Right renal cortex interstitium (tissue), 3 donors: ENCODE measurements around the gene KCNN3. TPM values are rescaled to one million over a fixed set of nuclear protein-coding genes. Genes with fewer than 3 reads are reported as not detected.
A peak's percentile ranks its signal among the peaks of the same experiment; 100 is the strongest.

Source experiments
- DNase-seq, 3 donors: peaks; one replicate each; pipeline ENCODE4 v3.0.0-alpha.2; 2013; ENCODE audit warnings: low read depth in 3 of 3, low spot score in 2 of 3
- polyA plus RNA-seq, 3 donors: library from polyadenylated mRNA; unstranded; fragments of 120-200 nt; gene quantifications; one replicate each; pipeline ENCODE4 v1.2.1, GENCODE V29; 2013; ENCODE audit not compliant: insufficient read length in 3 of 3

The KCNN3 gene
- polyA plus RNA-seq, 3 donors: 2.0 to 2.8 (median 2.4) TPM

GRCh38 chr1:154755858-154756730 lies 114.0 kb downstream of the KCNN3 start:
- no peak for DNase-seq

- no peak for DNase-seq
These were observed 116.7 kb downstream of the KCNN3 start for GRCh38 chr1:154753426-154753825.

- no peak for DNase-seq
These were observed 117.6 kb downstream of the KCNN3 start for GRCh38 chr1:154752273-154753030.

GRCh38 chr1:154751690-154752089 lies 118.4 kb downstream of the KCNN3 start:
- no peak for DNase-seq

- DNase-seq: no peak
These were observed 119.1 kb downstream of the KCNN3 start for GRCh38 chr1:154750681-154751665.

- no peak for DNase-seq
These were observed 120.9 kb downstream of the KCNN3 start for GRCh38 chr1:154749078-154749760.

GRCh38 chr1:154748405-154748775 lies 121.7 kb downstream of the KCNN3 start:
- DNase-seq: no peak

- peak in 1 of 3 donors; percentile 34 for DNase-seq
These were observed 122.2 kb downstream of the KCNN3 start for GRCh38 chr1:154747740-154748404.

- DNase-seq: no peak
These were observed 122.7 kb downstream of the KCNN3 start for GRCh38 chr1:154747380-154747739.

- DNase-seq: no peak
These were observed 123.3 kb downstream of the KCNN3 start for GRCh38 chr1:154746622-154747299.

- DNase-seq: no peak
These were observed 124.2 kb downstream of the KCNN3 start for GRCh38 chr1:154745750-154746425.

- DNase-seq: no peak
These were observed 124.8 kb downstream of the KCNN3 start for GRCh38 chr1:154745286-154745731.

- no peak for DNase-seq
These were observed 125.6 kb downstream of the KCNN3 start for GRCh38 chr1:154744352-154745035.

- DNase-seq: no peak
These were observed 126.5 kb downstream of the KCNN3 start for GRCh38 chr1:154743526-154744036.

- DNase-seq: no peak
These were observed 127.5 kb downstream of the KCNN3 start for GRCh38 chr1:154742606-154743005.

GRCh38 chr1:154741741-154742495 lies 128.2 kb downstream of the KCNN3 start:
- DNase-seq: no peak

GRCh38 chr1:154741327-154741726 lies 128.8 kb downstream of the KCNN3 start:
- DNase-seq: no peak
